LNCaP clone FGC (cell line): ENCODE data around the gene HS3ST4.

Experiments
- DNase-seq: peaks from one replicate; pipeline ENCODE4 v3.0.0-alpha.2; 2011; ENCODE audit warnings: low read depth
- H3K4me3 ChIP-seq: 2 replicates; pipeline ENCODE4 v1.5.1; 2011; ENCODE audit warnings: mild to moderate bottlenecking, low read depth, low read length, control low read depth
- TF ChIP-seq, protein P1 (sequence below): IDR thresholded peaks from 2 replicates; pipeline ENCODE4 v1.5.1; 2012; ENCODE audit warnings: mild to moderate bottlenecking; ENCODE audit not compliant: control insufficient read depth, insufficient read depth; ENCODE audit errors: extremely low read depth

Gene HS3ST4

DNA sequence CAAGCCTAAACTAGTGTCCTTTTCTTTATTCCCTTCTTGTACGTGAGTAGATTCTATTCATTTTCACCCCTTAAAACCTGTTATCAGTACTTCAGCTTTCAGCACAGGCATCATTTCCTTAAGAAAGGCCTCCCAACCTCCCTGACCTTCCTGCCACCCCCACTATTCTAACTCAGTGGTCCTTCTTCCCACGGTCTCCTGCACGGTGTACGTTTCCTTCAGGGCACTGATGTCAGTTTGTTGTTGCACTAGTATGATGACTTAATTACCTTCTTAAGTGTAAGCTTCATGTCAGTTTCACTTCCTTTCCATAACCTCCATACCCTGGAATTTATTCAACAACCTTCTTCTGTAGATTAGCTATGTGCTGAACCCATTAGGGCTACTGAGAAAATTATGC lies 484.2 kb downstream of the HS3ST4 start:
- H3K4me3 ChIP-seq = no peak overlapping the region
- TF ChIP-seq, protein P1, sequence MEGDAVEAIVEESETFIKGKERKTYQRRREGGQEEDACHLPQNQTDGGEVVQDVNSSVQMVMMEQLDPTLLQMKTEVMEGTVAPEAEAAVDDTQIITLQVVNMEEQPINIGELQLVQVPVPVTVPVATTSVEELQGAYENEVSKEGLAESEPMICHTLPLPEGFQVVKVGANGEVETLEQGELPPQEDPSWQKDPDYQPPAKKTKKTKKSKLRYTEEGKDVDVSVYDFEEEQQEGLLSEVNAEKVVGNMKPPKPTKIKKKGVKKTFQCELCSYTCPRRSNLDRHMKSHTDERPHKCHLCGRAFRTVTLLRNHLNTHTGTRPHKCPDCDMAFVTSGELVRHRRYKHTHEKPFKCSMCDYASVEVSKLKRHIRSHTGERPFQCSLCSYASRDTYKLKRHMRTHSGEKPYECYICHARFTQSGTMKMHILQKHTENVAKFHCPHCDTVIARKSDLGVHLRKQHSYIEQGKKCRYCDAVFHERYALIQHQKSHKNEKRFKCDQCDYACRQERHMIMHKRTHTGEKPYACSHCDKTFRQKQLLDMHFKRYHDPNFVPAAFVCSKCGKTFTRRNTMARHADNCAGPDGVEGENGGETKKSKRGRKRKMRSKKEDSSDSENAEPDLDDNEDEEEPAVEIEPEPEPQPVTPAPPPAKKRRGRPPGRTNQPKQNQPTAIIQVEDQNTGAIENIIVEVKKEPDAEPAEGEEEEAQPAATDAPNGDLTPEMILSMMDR = no peak
- no peak for DNase-seq

- H3K4me3 ChIP-seq = no peak overlapping the region
- DNase-seq = no peak
- TF ChIP-seq, protein P1 = no peak
Measured at GRCh38 chr16:26177438-26177837, 485.7 kb downstream of the HS3ST4 start.

- no peak overlapping the region for H3K4me3 ChIP-seq
- no peak for DNase-seq
- TF ChIP-seq, protein P1 = no peak
Measured at GRCh38 chr16:26178298-26178697, 486.5 kb downstream of the HS3ST4 start.

DNA sequence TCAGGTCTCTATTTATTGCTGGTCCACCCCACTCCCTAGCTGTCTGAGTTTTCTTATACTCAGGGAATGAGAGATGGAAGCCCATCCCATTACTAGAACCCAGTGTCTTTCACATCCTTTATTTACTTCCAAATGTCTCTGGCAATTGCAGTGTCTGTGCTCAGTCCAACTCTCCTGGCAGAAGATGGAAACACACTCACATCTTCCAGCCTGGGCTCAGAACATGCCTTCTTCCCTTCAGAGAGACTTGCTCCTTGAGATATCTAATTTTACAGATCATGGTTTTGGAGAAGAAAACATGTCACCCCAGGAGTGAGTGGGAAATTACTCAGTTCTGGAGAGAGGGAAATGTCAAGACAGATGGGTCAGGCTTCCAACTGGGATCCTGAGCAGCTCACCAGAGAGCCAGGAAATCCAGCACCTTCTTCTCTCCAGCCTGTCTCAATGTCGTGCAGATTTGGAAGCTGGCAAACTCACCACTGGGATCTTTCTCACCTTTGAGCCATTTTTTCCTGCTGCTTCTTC lies 494.4 kb downstream of the HS3ST4 start:
- TF ChIP-seq, protein P1 = no peak
- no peak overlapping the region for H3K4me3 ChIP-seq
- DNase-seq = no peak
